ENCODE data around the gene PEAK3. TPM values are rescaled to one million over a fixed set of nuclear protein-coding genes. Genes with fewer than 3 reads are reported as not detected.
A peak's percentile ranks its signal among the peaks of the same experiment; 100 is the strongest.

Gene PEAK3
- total and polyA plus RNA-seq, 9 donors, result 0.10 to 0.62 (median 0.26) TPM; not detected in 3

- DNase-seq, result peak; percentile 60 to 82 (median 73)
- TF ChIP-seq CTCF (IDR thresholded peaks at IDR 0.05) (no peak), EP300 (IDR thresholded peaks at IDR 0.05) (no peak), POLR2A (IDR thresholded peaks at IDR 0.05) (no peak)
- H3K27ac ChIP-seq, result peak overlapping the region in 1 of 2 donors; percentile 5
- H3K27me3 ChIP-seq, result no peaks in the 10 kb centered on the region
- H3K9me3 ChIP-seq, result no peaks in the 10 kb centered on the region
- 23 to 40% (median 29%) methylated on average over 47 to 74 of the region's 74 CpGs for WGBS, 3 donors
- no peak overlapping the region for H3K4me3 ChIP-seq
- intact Hi-C loops (cut with DNase I), result loop anchor here in 2 of 4 donors (10.0 kb wide), 3 partner anchors 119 to 339 kb away; partner anchors contain the start of gene AP3D1 (in 1 of the 2)
- peaks cover 20% of the 10 kb centered on the region for H3K4me1 ChIP-seq (ENCODE audit: insufficient read depth)
- H3K36me3 ChIP-seq, result no peaks in the 10 kb centered on the region
Measured at GRCh38 chr19:2275588-2276428, 6.2 kb downstream of the PEAK3 start.

GRCh38 chr19:2274931-2275535, 6.9 kb downstream of the PEAK3 start:
- intact Hi-C loops (cut with DNase I), result loop anchor here (5.0 to 10.0 kb wide), 7 partner anchors 38 to 340 kb away; partner anchors contain the start of genes DOT1L (in 2 of the 4), PLEKHJ1 (in 2 of the 4), SF3A2 (in 2 of the 4) and AP3D1 (in 1 of the 4)
- DNase-seq, result peak; percentile 55 to 72 (median 65)
- H3K4me1 ChIP-seq (ENCODE audit: insufficient read depth), result peaks cover 20% of the 10 kb centered on the region

GRCh38 chr19:2274185-2274711, 7.7 kb downstream of the PEAK3 start:
- intact Hi-C loops (cut with DNase I), result loop anchor here (5.0 to 10.0 kb wide), 7 partner anchors 37 to 341 kb away; partner anchors contain the start of genes DOT1L (in 2 of the 4), PLEKHJ1 (in 2 of the 4), SF3A2 (in 2 of the 4) and AP3D1 (in 1 of the 4)
- Histone ChIP-seq H3K27me3 (no peaks in the 10 kb centered on the region), H3K36me3 (no peaks in the 10 kb centered on the region), H3K4me3 (no peak overlapping the region), H3K4me1 (ENCODE audit: insufficient read depth) (peaks cover 20% of the 10 kb centered on the region), H3K9me3 (no peaks in the 10 kb centered on the region), H3K27ac (peak overlapping the region in 1 of 2 donors; percentile 35)
- WGBS, 3 donors, result 89 to 91% (median 90%) methylated on average over 9 of the region's 9 CpGs
- no peak for DNase-seq
- TF ChIP-seq EP300 (IDR thresholded peaks at IDR 0.05) (no peak), POLR2A (IDR thresholded peaks at IDR 0.05) (no peak), CTCF (IDR thresholded peaks at IDR 0.05) (no peak)

More at GRCh38 chr19:2274931-2275535, 6.9 kb downstream of the PEAK3 start:
- no peaks in the 10 kb centered on the region for H3K9me3 ChIP-seq
- H3K4me3 ChIP-seq, result no peak overlapping the region
- WGBS, 3 donors, result 54 to 56% (median 56%) methylated on average over 16 of the region's 16 CpGs
- no peaks in the 10 kb centered on the region for H3K36me3 ChIP-seq
- H3K27me3 ChIP-seq, result no peaks in the 10 kb centered on the region
- peak overlapping the region in 1 of 2 donors; percentile 5 for H3K27ac ChIP-seq
- TF ChIP-seq EP300 (IDR thresholded peaks at IDR 0.05) (no peak), CTCF (IDR thresholded peaks at IDR 0.05) (peak in 2 of 3 donors; percentile 35 to 42)
